ENCODE data around the gene OLIG2.

The OLIG2 gene

DNA sequence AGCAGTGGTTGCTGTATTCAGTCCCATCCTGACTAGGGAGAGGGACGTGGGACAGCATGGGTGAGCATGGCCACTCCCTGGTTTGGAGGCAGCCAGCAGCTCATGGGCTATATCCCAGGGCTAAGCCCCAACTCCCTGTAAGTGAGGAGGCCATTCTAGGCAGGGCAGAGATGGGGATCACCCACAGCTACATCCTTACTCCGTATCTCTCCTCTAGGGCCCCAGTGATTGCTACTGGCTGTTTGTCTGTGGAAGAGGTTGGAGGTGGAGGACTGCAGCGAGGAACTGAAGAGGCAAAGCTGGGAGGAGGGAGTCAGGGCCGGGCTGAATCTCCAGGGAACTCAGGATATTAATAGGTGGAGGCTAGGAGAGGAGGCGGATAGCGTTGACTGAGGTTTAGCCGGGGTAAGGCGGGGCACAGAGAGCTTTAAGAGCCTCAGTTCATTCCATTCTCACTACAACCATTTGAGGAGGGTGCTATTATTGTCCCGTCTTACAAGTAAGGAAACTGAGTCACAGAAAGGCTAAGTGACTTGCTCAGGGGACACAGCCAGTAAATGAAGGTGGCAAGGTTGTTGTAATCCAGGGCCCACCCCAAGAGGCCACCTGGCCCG is 6.8 kb downstream of the OLIG2 start:
- no peak for FAIRE-seq

GRCh38 chr21:33033094-33033951 is 7.6 kb downstream of the OLIG2 start:
- no peak for DNase-seq (ENCODE audit: insufficient read length, low spot score)
- FAIRE-seq: no peak

More for the DNA sequence above, 6.8 kb downstream of the OLIG2 start:
- no peak for DNase-seq (ENCODE audit: insufficient read length, low spot score)

GRCh38 chr21:33033961-33034413 is 8.3 kb downstream of the OLIG2 start:
- DNase-seq (ENCODE audit: insufficient read length, low spot score) (no peak), FAIRE-seq (no peak)

DNA sequence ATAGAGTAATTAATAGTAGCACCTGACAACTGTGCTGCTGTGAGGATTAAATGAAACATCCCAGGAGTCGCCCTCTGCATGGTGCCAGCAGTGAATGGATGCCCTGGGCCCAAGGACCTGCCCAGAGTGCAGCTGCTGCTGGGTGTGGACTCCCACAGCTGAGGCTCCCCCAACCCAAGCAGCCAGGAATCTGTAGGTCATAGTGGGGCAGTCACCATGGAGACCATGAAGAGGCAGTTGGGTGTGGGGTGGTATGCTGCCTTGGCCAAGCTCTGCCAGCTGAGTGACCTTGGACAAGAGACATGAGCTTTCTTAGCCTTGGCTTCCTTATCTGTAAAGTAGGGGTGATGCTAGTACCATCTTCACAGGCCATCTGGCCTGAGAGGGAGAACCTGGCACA is 9.4 kb downstream of the OLIG2 start:
- FAIRE-seq (no peak), DNase-seq (ENCODE audit: insufficient read length, low spot score) (no peak)

DNA sequence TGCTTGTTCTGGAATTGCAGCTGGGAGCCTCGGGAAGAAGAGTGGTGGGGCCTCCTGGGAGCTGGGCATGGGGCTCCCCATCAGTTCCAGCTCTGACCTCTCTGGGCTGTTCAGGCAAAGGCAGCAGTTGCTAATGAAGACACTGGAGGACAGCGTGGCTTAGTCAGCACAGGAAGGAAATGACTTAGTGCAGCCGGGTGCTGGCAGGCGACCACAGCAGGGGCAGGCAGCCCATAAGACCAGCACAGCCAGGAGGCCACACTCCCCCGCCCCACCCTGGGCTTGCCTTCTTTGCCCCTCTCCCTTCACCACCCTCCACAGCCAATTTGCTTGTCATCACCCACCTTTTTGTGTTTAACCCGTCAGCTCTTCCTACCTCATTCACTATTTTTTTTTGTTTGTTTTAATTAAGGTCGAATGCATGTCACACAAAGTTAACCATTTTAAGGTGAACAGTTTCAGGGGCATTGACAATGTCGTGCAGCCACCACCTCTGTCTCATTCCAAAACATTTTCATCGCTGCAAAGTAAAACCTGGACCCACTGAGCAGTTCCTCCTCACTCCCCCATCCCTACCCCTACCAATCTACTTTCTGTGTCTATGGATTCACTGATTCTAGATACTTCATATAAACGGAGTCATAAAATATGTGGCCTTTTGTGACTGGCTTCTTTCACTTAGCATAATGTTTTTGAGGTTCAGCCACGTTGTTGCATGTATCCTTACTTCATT is 10.9 kb downstream of the OLIG2 start:
- peak; percentile 59 for DNase-seq (ENCODE audit: insufficient read length, low spot score)

DNA sequence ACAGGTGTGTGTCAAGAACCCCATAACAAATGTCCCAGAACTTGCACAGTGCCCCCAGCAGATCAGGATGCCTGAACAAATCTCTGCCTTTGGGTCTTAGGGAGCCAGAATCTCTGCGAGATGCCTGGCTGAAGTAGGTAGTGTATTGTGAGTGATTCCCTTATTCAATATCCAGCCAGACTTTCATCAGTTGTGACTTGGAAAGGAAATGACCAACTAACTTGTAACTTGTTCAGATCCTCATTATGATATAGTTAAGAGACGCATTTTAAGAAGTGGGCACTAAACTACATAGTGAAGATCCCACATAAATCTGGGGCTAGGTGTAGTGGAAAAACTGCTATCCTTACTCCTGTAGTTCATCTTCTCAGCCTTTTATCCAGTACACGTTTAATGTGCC is 11.8 kb downstream of the OLIG2 start:
- no peak for FAIRE-seq
- no peak for DNase-seq (ENCODE audit: insufficient read length, low spot score)

More for the DNA sequence above, 10.9 kb downstream of the OLIG2 start:
- peak; percentile 9 for FAIRE-seq

- DNase-seq (ENCODE audit: insufficient read length, low spot score) (no peak), FAIRE-seq (no peak)
These were observed 13.8 kb downstream of the OLIG2 start for GRCh38 chr21:33039536-33039935.

- no peak for DNase-seq (ENCODE audit: insufficient read length, low spot score)
- FAIRE-seq: no peak
These were observed 14.5 kb downstream of the OLIG2 start for GRCh38 chr21:33040215-33040614.

DNA sequence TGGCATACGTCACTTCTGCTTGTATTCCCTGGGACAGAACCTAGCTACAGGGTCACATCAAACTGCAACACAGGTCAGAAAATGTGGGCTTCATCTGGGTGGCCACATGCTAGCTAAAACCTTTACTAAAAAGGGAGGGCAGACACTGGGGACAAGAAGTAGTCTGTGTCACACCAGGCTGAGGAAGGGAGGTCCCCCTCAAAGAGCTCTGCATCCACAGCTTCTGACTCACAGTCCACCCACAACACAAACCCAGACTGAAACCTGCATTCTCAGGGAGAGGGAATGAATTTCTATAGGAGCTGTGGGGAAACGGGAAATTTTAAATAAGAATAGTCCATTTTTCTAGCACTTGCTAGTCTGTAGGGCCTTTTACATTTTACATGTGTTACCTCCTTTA is 16.2 kb downstream of the OLIG2 start:
- FAIRE-seq (no peak), DNase-seq (ENCODE audit: insufficient read length, low spot score) (no peak)

GRCh38 chr21:33042812-33043211 is 17.1 kb downstream of the OLIG2 start:
- peak; percentile 76 for DNase-seq (ENCODE audit: insufficient read length, low spot score)
- no peak for FAIRE-seq

DNA sequence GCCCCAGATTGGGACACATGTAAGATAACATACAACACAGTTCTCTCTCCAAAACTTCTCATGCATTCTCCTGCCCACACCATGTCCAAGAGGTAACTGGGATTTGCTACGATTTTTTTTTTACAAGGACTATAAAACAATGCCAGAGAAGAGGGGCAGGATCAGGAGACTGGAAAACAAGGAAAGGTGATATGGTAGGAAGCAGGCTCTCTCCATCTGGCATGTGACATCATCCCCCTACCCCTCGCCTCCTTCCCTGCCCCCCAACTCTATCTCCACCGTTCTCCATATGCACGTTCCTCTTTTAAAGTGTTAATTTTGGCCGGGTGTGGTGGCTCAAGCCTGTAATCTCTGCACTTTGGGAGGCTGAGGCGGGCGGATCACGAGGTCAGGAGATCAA is 20.7 kb downstream of the OLIG2 start:
- no peak for FAIRE-seq
- DNase-seq (ENCODE audit: insufficient read length, low spot score): no peak

- FAIRE-seq: no peak
- DNase-seq (ENCODE audit: insufficient read length, low spot score): no peak
These were observed 21.5 kb downstream of the OLIG2 start for GRCh38 chr21:33047231-33047630.

DNA sequence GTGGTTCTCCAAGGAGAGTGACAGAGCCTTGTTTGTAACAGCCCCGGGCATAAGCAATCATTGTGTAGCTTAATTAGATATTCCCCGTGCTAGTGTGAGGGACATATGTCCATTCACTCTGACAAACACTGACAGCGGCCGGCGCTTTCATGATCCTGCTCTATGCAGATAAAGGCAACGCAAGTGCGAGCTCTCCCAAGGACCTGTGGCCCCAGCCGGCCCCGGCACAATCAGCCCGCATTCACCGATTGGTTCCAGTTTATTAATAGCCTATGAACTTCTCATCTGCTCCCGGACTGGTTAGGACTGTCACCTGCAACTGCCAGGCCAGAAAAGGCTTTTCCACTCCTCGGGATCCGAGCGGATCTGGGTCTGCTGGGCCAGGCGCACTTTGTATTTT is 26.2 kb downstream of the OLIG2 start:
- FAIRE-seq (no peak), DNase-seq (ENCODE audit: insufficient read length, low spot score) (no peak)

DNA sequence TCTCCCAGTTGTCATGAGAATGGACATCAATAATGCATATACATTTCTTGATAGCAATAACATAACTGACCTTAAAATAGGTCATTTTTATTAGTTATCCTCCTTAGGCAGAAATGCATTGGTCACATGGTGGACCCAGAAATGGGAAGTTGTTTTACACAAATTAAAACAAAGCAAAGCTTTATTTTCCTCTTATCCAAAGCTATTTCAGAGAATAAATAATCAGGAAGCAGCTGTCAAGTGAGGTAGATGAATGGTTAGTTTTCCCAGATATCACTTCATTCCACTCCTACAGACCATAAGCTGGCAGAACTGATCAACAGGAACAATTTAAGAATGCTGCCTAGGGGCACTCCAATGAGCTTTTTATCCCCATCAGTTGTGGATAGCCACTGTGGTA is 28.2 kb downstream of the OLIG2 start:
- no peak for DNase-seq (ENCODE audit: insufficient read length, low spot score)
- FAIRE-seq: no peak

- FAIRE-seq: no peak
These were observed 30.3 kb downstream of the OLIG2 start for GRCh38 chr21:33055991-33056390.

DNA sequence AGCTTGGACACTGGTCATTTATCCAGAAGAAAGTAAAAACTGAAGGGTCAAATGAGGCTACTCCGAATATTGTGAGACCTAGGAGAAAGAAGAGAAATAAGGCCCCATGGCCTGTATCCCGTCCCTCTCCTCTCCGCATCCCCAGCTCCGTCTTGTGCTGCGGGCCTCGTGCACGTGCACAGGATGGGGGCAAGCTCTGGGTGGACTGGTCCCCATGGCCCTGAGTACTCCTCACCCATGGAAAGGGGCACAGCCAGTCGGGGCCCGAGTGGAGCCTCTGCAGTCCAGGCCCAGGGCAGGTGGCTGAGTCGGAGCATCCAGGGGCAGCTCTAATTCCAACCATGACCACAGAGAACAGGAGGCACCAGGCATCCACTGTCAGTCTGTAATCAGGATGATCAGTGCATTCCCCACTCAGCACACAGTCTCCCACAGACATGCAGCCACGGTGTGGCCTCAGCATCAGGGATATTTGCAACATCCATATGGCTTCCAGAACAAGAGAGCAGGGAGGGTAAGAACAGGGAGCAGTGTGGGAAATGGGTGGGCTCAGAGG is 31.7 kb downstream of the OLIG2 start:
- DNase-seq (ENCODE audit: insufficient read length, low spot score) (no peak), FAIRE-seq (no peak)

More at GRCh38 chr21:33055991-33056390, 30.3 kb downstream of the OLIG2 start:
- DNase-seq (ENCODE audit: insufficient read length, low spot score): no peak

DNA sequence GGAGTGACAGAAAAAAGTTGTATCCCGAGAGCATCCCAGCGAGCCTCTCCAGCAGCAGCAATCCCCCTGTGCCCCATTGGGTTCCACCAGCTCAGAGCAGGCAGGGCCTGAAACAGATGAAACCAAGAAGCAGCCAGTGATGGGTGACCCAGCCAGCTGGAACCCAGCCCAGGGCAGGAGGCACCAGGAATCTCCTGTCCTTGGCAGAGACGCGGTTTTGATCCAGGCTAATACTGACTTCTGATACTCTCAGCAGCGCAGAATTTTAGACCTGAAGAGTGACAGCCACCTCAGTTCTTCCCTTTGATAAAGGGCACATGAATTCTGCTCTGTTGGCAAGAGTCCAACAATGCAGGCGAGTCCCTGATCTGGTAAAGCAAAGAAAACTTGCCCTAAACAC is 32.8 kb downstream of the OLIG2 start:
- DNase-seq (ENCODE audit: insufficient read length, low spot score) (no peak), FAIRE-seq (no peak)

DNA sequence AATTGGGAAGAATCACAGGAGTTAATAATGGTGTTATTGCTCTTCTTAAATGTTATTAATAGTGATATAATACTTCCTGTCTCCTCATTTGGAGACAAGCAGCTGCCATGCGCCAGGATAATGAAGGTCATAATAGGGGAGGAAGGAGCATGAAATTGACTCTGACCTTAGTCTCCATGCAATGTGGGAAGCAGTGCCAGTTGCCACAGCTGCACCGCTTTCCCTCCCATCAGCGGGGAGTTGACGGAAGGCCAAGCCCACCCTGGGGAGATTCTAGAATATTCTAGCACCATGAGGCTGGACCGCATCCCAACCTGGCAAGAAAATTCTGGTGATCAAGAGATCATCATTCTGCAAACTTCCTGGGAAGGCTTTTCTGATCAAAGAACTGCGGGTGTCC is 33.2 kb downstream of the OLIG2 start:
- no peak for DNase-seq (ENCODE audit: insufficient read length, low spot score)
- no peak for FAIRE-seq

- FAIRE-seq (no peak), DNase-seq (ENCODE audit: insufficient read length, low spot score) (no peak)
These were observed 33.7 kb downstream of the OLIG2 start for GRCh38 chr21:33059380-33059841.

- no peak for FAIRE-seq
- no peak for DNase-seq (ENCODE audit: insufficient read length, low spot score)
These were observed 35.5 kb downstream of the OLIG2 start for GRCh38 chr21:33061233-33061632.

DNA sequence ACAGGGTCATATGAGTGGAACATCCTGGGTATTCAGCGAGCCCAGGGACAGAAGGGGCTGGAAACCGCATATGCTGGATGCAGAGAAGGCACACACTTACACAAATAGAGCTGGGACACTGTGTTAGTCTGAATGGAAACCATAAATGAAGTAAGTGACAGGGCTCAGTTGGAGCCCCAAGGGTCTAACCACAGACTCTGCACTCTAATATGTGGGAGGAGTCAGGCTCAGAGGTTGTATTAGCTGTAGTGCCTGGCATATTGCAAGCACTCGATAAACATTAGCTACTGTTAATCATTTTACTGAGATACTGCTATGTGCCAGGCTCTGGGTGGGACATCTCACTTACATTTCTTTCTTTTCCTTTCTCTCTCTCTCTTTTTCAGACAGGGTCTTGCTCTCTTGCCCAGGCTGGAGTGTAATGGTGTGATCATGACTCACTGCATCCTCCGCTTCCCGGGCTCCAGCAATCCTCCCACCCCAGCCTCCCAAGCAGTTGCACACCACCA is 37.7 kb downstream of the OLIG2 start:
- FAIRE-seq: no peak
- no peak for DNase-seq (ENCODE audit: insufficient read length, low spot score)

All from HTR-8/SVneo (cell line).